Measurements from ENCODE around the gene B3GAT1. TPM values are rescaled to one million over a fixed set of nuclear protein-coding genes. Genes with fewer than 3 reads are reported as not detected.

The B3GAT1 gene
- total and polyA plus RNA-seq, 4 donors: 0.03 to 0.49 (median 0.27) TPM

DNA sequence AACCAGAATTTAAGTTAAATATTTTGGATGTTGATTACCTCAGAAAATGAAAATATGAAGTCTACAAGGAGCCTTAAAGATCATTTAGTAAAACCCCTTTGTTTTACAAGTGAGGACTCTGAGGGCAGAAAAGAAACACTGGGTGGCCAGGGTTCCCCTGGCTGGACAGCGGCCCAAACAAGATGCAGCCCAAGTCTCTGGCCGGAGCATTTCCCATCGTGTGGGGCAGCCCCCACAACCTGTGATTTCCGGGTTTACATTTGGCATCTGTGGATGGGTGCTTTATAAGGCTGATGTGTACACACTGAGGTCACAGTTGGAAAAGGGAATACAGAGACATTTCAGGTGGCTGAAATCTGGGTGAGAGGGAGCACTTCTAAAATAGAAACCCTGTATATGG, 28.8 kb upstream of the B3GAT1 start:
- ATAC-seq (ENCODE audit: insufficient read depth, low FRiP score) (no peak), DNase-seq (no peak)
- 79 to 92% methylated on average over 4 of the region's 4 CpGs for WGBS, 2 donors
- Histone ChIP-seq H3K4me3 (no peak overlapping the region), H3K27ac (ENCODE audit: low read depth in 1 of 2, low read length in 1 of 2) (no peak overlapping the region), H3K9me3 (ENCODE audit: control insufficient read depth in 4 of 4, insufficient read depth in 3 of 4, low read length in 3 of 4) (no peaks in the 10 kb centered on the region), H3K27me3 (ENCODE audit: control insufficient read depth in 3 of 3, insufficient read depth in 3 of 3, low read length in 2 of 3) (peaks cover 0 to 2% (median 0%) of the 10 kb centered on the region in 3 donors), H3K9ac (ENCODE audit: insufficient read depth in 1 of 2, low read length in 2 of 2) (no peak overlapping the region), H3K4me1 (ENCODE audit: control insufficient read depth in 5 of 5, insufficient read depth in 5 of 5, low read length in 5 of 5) (no peaks in the 10 kb centered on the region), H3K36me3 (ENCODE audit: control insufficient read depth in 4 of 4, insufficient read depth in 4 of 4, low read length in 4 of 4) (no peaks in the 10 kb centered on the region)
- TF ChIP-seq, protein P1, sequence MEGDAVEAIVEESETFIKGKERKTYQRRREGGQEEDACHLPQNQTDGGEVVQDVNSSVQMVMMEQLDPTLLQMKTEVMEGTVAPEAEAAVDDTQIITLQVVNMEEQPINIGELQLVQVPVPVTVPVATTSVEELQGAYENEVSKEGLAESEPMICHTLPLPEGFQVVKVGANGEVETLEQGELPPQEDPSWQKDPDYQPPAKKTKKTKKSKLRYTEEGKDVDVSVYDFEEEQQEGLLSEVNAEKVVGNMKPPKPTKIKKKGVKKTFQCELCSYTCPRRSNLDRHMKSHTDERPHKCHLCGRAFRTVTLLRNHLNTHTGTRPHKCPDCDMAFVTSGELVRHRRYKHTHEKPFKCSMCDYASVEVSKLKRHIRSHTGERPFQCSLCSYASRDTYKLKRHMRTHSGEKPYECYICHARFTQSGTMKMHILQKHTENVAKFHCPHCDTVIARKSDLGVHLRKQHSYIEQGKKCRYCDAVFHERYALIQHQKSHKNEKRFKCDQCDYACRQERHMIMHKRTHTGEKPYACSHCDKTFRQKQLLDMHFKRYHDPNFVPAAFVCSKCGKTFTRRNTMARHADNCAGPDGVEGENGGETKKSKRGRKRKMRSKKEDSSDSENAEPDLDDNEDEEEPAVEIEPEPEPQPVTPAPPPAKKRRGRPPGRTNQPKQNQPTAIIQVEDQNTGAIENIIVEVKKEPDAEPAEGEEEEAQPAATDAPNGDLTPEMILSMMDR (IDR thresholded peaks at IDR 0.05; ENCODE audit: control extremely low read depth, extremely low read depth): no peak

DNA sequence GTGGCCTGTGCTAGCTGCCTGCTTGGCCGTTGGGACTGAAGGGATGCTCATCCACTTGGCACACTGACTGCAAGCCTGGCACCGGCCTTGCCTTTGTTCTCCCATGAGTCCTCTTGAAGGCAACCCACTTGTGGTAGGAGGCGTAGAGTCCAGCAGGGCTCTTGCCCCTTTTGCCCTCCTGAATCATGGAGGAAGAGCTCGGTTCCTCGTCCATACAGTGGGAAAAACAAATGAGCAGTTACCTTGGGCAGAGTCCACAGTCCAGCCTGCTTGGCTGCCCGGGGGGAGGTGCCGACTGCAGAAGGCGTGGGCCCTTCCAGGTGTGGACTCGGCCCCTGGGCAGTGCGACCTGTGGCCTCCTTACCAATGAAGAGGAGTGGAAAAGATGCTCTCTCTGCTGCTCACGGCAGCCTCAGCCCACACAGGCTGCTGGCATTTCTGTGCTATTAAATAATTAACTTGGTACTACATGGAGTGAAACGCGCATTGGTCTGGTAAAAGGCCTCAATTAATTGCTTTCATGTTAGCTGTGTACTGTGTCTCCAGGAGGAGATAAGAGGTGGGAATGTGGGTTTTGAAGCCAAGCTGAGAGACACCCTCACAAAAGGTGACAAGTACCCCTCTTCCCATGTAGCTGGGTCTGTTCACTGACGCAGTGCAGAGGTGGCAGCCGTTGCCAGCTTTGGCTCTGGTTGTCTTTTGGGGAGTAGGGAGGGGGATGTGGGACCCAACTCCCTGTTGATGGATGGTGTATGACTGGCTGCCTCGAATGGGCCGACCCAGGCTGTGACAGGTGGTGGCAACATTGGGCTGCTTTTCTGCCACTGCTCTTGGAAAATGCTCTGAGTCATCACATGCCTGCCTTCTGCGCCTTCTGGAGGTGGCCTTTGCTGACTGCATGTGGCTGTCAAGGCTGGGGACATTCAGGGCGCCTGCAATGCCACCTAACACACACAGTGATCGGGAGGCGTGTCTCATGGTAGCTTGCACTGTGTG, 26.8 kb upstream of the B3GAT1 start:
- H3K36me3 ChIP-seq (ENCODE audit: control insufficient read depth in 4 of 4, insufficient read depth in 4 of 4, low read length in 4 of 4): no peaks in the 10 kb centered on the region
- no peak overlapping the region for H3K27ac ChIP-seq (ENCODE audit: low read depth in 1 of 2, low read length in 1 of 2)
- H3K9ac ChIP-seq (ENCODE audit: insufficient read depth in 1 of 2, low read length in 2 of 2): no peak overlapping the region
- DNase-seq: no peak
- TF ChIP-seq, protein P1 (IDR thresholded peaks at IDR 0.05; ENCODE audit: control extremely low read depth, extremely low read depth): no peak
- H3K27me3 ChIP-seq (ENCODE audit: control insufficient read depth in 3 of 3, insufficient read depth in 3 of 3, low read length in 2 of 3): peaks cover 0 to 2% (median 0%) of the 10 kb centered on the region in 3 donors
- H3K4me1 ChIP-seq (ENCODE audit: control insufficient read depth in 5 of 5, insufficient read depth in 5 of 5, low read length in 5 of 5): no peaks in the 10 kb centered on the region
- 63 to 85% methylated on average over 21 of the region's 21 CpGs for WGBS, 2 donors
- ATAC-seq (ENCODE audit: insufficient read depth, low FRiP score): no peak
- H3K4me3 ChIP-seq: no peak overlapping the region
- no peaks in the 10 kb centered on the region for H3K9me3 ChIP-seq (ENCODE audit: control insufficient read depth in 4 of 4, insufficient read depth in 3 of 4, low read length in 3 of 4)

DNA sequence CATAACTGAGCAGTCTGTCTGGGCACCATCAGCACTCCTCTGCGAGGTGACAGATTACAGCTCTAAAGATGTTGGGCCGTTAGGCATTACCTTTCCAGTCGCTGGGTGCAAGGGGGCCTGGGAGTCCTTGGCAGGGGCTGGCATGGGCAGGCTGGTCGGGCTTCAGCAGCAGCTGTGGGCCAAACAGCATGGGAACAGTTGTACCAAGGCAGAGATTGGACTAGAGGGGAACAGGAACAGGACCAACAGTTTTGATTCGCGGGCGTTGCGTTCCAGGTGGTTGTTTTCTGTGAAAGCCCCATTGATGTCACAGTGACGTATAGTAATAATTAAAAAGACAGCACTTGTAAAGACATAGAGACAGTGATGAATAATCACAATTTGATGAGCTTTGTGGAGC, 25.8 kb upstream of the B3GAT1 start:
- Histone ChIP-seq H3K27me3 (ENCODE audit: control insufficient read depth in 3 of 3, insufficient read depth in 3 of 3, low read length in 2 of 3) (peaks cover 0 to 5% (median 2%) of the 10 kb centered on the region in 3 donors), H3K9ac (ENCODE audit: insufficient read depth in 1 of 2, low read length in 2 of 2) (no peak overlapping the region), H3K4me1 (ENCODE audit: control insufficient read depth in 5 of 5, insufficient read depth in 5 of 5, low read length in 5 of 5) (no peaks in the 10 kb centered on the region), H3K9me3 (ENCODE audit: control insufficient read depth in 4 of 4, insufficient read depth in 3 of 4, low read length in 3 of 4) (no peaks in the 10 kb centered on the region), H3K27ac (ENCODE audit: low read depth in 1 of 2, low read length in 1 of 2) (no peak overlapping the region), H3K36me3 (ENCODE audit: control insufficient read depth in 4 of 4, insufficient read depth in 4 of 4, low read length in 4 of 4) (no peaks in the 10 kb centered on the region), H3K4me3 (no peak overlapping the region)
- ATAC-seq (ENCODE audit: insufficient read depth, low FRiP score) (no peak), DNase-seq (no peak)
- TF ChIP-seq, protein P1 (IDR thresholded peaks at IDR 0.05; ENCODE audit: control extremely low read depth, extremely low read depth): no peak
- WGBS, 2 donors: 77 to 84% methylated on average over 9 of the region's 9 CpGs
